Amygdala (tissue), 56 donors: Measurements from ENCODE around the gene DNHD1.

Source experiments
- DNase-seq, 56 donors: peaks; one replicate each; lab custom pipeline; 2025; lab: John Stamatoyannopoulos, UW

Gene DNHD1

DNA sequence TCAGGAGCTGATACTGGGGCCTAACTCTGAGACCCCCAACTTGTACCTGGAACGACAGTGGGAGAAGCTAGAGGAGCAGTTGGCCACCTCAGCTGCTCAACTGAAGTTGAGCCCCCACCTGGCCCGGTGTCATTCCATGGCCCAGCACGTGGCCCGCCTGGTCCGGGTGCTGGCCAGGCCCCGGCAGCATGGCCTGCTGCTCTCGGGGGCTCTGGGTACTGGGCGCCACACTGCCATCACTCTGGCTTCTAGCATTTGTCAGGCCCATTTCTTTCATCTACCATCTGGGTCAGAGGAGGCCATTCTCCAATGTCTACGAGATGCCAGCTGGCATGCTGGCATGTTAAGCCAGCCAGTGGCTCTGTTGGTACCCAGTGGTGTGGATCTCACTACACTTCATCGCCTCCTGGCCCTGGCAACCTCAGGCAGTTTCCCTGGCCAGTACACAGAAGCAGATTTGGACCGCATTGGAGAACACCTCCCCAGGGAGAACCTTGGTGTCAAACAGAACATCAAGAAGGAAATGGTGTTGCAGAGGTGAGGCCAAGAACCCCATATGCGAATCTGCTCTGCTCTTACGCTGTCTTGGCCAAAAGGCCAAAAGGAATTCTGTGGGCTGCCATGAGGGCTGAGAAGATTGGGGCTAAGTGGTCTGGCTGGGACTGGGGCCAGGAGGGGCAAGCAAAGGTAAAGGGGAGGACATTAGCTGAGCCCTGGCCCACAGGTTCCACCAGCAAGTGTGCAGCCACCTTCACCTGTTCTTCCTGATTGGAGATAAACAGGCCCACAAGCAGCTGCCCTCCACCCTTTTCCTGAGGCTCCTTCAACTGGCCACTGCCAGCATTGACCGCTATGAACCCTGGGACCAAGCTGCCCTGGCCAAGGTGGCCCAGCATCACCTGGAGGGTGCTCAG is 60.9 kb downstream of the DNHD1 start:
- DNase-seq = no peak

GRCh38 chr11:6559369-6559768 is 62.3 kb downstream of the DNHD1 start:
- no peak for DNase-seq

- DNase-seq = no peak
These were observed 64.2 kb downstream of the DNHD1 start for GRCh38 chr11:6561288-6561687.

DNA sequence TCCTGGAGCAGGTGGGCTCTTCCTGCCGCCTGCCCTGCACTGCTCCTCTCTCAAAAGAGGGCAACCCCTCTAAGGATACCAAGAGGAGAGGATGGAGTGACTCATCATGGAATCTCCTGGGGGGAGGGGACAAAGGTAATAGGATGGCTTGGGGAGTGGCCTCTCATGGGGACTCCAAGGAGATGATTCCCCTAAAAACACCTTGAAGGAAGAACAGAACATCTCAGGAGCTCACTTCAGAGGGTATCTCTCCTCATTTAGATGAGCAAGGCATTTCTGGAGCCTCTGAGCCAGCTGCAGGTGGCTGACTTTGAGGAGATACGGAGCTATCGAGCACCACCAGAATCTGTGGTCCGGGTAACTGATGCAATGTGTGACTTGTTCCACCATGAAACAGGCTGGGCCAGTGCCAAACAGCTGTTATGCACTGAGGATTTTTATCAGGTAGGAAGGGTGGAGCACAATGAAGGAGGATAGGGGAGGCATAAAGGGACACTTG is 66.1 kb downstream of the DNHD1 start:
- DNase-seq = no peak

DNA sequence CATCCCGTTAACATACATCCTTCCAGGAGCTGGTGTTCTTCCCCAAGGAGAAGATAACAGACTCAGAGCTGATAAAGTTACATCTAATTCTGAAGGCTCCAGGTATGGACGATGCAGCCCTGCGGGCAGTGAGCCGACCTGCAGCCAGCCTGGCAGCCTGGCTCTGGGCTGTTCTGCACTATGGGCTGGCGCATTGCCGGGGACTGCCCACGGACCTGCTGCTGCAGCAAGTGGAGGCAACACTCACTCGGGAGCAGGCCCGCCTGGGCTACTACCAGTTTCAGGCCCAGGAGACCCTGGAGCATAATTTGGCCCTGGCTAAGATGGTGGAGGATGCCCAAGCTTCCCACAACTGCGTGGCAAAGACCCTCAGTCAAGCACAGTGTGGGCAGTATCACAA is 66.6 kb downstream of the DNHD1 start:
- DNase-seq = no peak

DNA sequence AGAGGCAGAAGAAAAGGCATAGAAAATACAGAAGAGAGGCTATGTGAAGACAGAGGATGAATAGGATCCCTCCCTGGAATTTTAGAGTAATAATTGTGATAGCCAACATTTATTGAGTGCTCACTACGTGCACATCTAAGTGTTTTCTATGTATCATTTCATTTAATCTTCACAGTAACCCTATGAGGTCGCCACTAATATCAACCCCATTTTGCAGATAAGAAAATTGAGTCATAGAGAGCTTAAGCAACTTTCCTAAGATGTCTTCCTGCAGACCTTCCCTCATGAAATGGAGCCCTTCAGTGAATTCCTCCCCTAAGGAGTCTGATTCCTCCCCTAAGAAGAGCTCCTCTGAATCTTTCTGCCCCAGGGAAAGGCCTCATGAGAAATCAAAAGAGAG is 68.2 kb downstream of the DNHD1 start:
- no peak for DNase-seq

GRCh38 chr11:6565988-6566703 is 69.1 kb downstream of the DNHD1 start:
- DNase-seq = no peak

- peak in 10 of 56 donors; percentile 20 to 60 (median 44) for DNase-seq
These were observed 69.8 kb downstream of the DNHD1 start for GRCh38 chr11:6566704-6567370.

DNA sequence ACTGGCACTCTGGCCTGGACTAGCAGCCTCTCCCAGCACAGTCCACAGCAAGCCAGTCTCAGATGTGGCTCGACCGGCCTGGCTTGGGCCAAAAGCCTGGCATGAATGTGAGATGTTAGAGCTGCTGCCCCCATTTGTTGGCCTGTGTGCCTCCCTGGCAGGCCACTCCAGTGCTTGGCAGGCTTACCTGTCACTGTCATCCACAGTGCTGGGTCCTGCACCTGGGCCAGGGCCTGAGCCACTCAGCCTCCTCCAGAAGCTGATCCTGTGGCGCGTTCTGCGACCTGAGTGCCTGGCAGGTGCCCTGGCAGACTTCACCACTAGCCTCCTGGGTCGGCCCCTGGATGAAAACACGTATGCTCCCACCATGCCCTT is 70.3 kb downstream of the DNHD1 start:
- peak in 1 of 56 donors; percentile 53 for DNase-seq

DNA sequence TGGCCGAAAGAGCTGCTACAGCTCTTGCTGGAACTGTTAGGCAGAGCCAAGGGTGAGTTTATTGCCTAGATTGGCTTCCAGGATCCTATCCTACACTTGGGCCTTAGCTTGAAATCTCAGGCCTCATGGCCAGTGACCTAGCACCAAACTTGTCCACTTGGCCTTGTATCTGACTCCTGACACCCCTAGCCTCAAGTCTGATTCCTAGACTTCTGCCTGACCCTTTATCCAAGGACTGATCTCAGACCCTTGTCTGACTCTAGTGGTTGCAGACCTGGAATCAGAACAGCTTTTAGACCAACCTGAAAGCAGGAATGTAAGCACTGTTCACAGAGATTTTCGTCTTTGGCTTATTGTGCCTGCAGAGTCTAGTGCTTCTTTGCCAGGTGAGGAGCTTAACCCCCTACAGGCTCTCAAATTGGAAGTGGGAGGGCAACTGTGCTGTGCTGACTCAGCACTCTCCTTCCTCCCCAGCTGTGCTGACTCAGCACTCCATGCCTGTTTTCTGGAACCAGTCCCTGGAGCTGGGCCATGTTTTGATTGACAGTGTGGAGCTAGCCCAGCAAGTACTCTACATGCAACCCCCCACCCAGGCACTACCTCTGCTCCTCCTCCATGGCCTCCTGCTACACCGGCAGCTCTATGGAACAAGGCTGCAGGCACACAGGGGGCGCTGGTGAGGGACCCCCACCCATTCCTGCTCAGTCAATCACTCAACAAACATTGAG is 71.3 kb downstream of the DNHD1 start:
- peak in 23 of 56 donors; percentile 23 to 67 (median 46) for DNase-seq

DNA sequence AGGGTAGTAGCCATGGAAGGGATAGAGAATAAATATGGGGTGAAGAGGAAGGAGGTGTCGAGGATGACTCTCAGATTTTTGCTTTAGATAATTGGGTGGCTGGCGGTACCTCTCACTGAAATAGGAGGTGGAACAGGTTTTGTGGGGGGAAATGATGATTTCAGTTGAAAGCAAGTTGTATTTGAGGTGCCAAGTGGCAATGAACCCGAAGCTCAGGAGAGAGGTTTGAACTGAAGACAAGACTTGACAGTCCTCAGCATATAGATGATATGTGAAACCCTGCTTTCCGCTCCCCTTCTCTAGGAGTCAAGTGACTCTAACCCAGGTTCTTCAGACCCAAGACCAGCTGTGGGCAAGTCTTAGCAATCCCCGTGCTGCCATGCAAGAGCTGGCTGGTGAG is 72.6 kb downstream of the DNHD1 start:
- no peak for DNase-seq

DNA sequence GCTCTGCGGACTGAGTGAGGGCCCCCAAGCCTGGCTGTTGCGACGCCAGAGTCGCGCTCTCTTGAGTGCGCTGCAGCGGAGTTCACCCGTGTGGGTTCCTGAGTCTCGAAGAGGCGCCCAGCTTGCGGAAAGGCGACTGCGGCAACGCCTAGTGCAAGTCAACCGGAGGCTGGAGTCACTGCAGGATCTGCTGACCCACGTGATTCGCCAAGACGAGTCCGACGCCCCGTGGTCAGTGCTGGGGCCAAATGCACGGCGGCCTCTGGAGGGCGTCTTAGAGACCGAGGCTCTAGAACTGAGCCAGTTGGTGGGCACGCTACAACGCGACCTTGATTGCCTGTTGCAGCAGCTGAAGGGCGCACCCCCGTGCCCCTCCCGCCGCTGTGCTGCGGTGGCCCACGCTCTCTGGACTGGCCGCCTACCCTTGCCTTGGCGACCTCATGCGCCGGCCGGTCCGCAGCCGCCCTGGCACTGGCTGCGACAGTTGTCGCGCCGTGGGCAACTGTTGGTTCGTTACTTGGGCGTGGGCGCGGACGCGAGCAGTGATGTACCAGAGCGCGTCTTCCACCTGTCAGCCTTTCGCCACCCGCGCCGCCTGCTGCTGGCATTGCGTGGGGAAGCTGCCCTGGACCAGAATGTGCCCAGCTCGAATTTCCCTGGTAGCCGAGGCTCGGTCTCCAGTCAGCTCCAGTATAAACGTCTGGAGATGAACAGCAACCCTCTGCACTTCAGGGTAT is 73.8 kb downstream of the DNHD1 start:
- peak in 1 of 56 donors; percentile 15 for DNase-seq

- DNase-seq = no peak
These were observed 74.4 kb downstream of the DNHD1 start for GRCh38 chr11:6571434-6572008.

GRCh38 chr11:6572215-6572614 is 75.1 kb downstream of the DNHD1 start:
- no peak for DNase-seq

- no peak for DNase-seq
These were observed 78.0 kb downstream of the DNHD1 start for GRCh38 chr11:6574816-6575715.

DNA sequence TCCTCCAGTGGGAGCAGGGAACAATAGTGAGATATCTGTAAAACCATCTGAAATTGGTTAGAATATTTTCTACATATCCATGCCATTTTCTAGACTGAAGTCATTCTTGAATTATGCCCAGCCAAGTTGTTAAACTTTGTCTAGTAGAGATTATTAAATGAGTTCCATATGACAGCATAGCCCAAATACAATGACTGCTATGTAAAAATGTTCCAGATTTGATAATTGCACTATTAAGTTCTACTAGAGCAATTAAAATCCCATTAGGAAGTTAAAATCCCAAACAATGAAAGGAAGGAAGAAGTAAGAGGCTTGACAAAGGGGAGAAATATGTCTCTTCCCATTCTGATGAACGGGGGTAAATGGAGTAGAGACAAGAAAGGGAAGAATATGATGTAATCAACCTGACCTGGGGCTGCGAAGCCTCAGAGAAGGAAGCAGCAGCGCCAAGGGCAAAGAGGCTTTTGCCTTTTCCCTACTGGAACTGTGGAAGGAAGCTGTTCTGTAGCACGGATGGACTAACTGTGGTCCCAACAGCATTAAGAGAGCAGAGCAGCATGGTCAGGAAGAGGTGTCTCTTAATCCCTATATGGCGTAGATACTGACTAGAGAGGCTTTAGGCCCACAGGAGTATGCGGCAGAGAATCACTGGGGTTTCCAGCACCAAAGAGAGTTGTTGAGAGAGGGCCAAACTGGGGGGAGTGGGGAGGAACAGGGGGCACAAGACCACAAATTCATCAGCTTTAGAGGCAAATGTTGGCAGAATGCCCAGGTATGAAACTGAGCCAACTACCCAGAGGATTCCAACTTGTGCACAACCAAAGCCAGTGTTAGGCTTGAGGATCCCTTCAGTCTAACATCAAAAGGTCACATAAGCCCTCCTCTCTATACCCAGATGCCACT is 79.6 kb downstream of the DNHD1 start:
- DNase-seq = peak in 54 of 56 donors; percentile 27 to 95 (median 77)

DNA sequence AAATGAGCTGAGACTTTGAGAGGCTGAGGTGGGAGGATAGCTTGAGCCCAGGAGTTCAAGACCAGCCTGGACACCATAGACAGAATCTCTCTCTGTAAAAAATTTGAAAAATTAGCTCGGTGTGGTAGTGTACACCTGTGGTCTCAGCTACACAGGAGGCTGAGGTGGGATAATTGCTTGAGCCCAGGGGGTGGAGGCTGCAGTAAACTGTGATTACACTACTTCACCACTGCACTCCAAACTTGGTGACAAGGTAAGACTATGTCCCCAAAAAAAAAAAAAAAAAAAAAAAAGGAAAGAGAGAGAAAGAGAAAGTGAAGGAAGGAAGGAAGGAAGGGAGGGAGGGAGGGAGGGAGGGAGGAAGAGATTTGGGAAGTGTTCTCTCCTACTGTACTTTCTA is 81.1 kb downstream of the DNHD1 start:
- DNase-seq = no peak
